ENCODE measurements around the gene GJA9.

GRCh38 chr1:38872401-38873026, 8.9 kb downstream of the GJA9 start:
- TF ChIP-seq, protein P1, sequence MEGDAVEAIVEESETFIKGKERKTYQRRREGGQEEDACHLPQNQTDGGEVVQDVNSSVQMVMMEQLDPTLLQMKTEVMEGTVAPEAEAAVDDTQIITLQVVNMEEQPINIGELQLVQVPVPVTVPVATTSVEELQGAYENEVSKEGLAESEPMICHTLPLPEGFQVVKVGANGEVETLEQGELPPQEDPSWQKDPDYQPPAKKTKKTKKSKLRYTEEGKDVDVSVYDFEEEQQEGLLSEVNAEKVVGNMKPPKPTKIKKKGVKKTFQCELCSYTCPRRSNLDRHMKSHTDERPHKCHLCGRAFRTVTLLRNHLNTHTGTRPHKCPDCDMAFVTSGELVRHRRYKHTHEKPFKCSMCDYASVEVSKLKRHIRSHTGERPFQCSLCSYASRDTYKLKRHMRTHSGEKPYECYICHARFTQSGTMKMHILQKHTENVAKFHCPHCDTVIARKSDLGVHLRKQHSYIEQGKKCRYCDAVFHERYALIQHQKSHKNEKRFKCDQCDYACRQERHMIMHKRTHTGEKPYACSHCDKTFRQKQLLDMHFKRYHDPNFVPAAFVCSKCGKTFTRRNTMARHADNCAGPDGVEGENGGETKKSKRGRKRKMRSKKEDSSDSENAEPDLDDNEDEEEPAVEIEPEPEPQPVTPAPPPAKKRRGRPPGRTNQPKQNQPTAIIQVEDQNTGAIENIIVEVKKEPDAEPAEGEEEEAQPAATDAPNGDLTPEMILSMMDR (IDR thresholded peaks at IDR 0.05), result no peak
- TF ChIP-seq POLR2AphosphoS5 (IDR thresholded peaks at IDR 0.05) (no peak), POLR2A (IDR thresholded peaks at IDR 0.05) (no peak)
